Muscle layer of duodenum (tissue), 2 donors: ENCODE measurements around the gene LASP1NB.
"Not testable (repeated sequence)": the region's sequence is repeated elsewhere in the genome, so short reads cannot be mapped to it uniquely, and the experiment has no call there.

Experiments
- H3K27ac ChIP-seq: one replicate; pipeline ENCODE4 v1.7.0; 2013; ENCODE audit warnings: mild to moderate bottlenecking, low read length
- H3K27me3 ChIP-seq: one replicate; pipeline ENCODE4 v1.7.0; 2013; ENCODE audit warnings: low read depth, mild to moderate bottlenecking, control low read depth, low read length
- H3K36me3 ChIP-seq, 2 donors: one replicate each; pipeline ENCODE4 v1.7.0; 2013; ENCODE audit warnings: low read length in 2 of 2, control low read depth in 1 of 2, mild to moderate bottlenecking in 1 of 2; ENCODE audit not compliant: insufficient read depth in 2 of 2, control insufficient read depth in 1 of 2
- H3K4me1 ChIP-seq, 2 donors: one replicate each; pipeline ENCODE4 v1.7.0; 2013; ENCODE audit warnings: low read length in 2 of 2, mild to moderate bottlenecking in 2 of 2, control low read depth in 1 of 2, moderate library complexity in 1 of 2; ENCODE audit not compliant: insufficient read depth in 2 of 2, control insufficient read depth in 1 of 2
- H3K4me3 ChIP-seq, 2 donors: one replicate each; pipeline ENCODE4 v1.7.0; 2013; ENCODE audit warnings: low read length in 2 of 2, low read depth in 1 of 2, mild to moderate bottlenecking in 1 of 2
- H3K9me3 ChIP-seq, 2 donors: one replicate each; pipeline ENCODE4 v1.7.0; 2013; ENCODE audit warnings: low read length in 2 of 2, control low read depth in 1 of 2, mild to moderate bottlenecking in 1 of 2; ENCODE audit not compliant: control insufficient read depth in 1 of 2
- donor health status: healthy.

Gene LASP1NB

GRCh38 chr17:38918916-38919315, 6.5 kb upstream of the LASP1NB start:
- Histone ChIP-seq H3K9me3 (no peaks in the 10 kb centered on the region), H3K27ac (no peak overlapping the region), H3K4me1 (peaks cover 0 to 55% of the 10 kb centered on the region in 2 donors), H3K4me3 (no peak overlapping the region), H3K36me3 (peaks cover 46 to 57% of the 10 kb centered on the region in 2 donors), H3K27me3 (no peaks in the 10 kb centered on the region)

- Histone ChIP-seq H3K36me3 (peaks cover 43 to 51% of the 10 kb centered on the region in 2 donors), H3K27me3 (no peaks in the 10 kb centered on the region), H3K4me3 (no peak overlapping the region), H3K4me1 (peaks cover 0 to 52% of the 10 kb centered on the region in 2 donors), H3K27ac (no peak overlapping the region), H3K9me3 (no peaks in the 10 kb centered on the region)
Measured at GRCh38 chr17:38919316-38920078, 5.9 kb upstream of the LASP1NB start.

GRCh38 chr17:38920374-38921291, 4.8 kb upstream of the LASP1NB start:
- H3K9me3 ChIP-seq: no peaks in the 10 kb centered on the region
- H3K27ac ChIP-seq: peak overlapping the region; percentile 5
- H3K4me1 ChIP-seq: peaks cover 0 to 50% of the 10 kb centered on the region in 2 donors
- H3K27me3 ChIP-seq: no peaks in the 10 kb centered on the region
- no peak overlapping the region for H3K4me3 ChIP-seq
- H3K36me3 ChIP-seq: peaks cover 35 to 40% of the 10 kb centered on the region in 2 donors

GRCh38 chr17:38921756-38922411, 3.5 kb upstream of the LASP1NB start:
- peaks cover 0 to 59% of the 10 kb centered on the region in 2 donors for H3K4me1 ChIP-seq

GRCh38 chr17:38922538-38923297, 2.7 kb upstream of the LASP1NB start:
- no peaks in the 10 kb centered on the region for H3K9me3 ChIP-seq
- peaks cover 0 to 59% of the 10 kb centered on the region in 2 donors for H3K4me1 ChIP-seq
- no peak overlapping the region for H3K4me3 ChIP-seq
- H3K36me3 ChIP-seq: peaks cover 20 to 21% of the 10 kb centered on the region in 2 donors
- no peak overlapping the region for H3K27ac ChIP-seq
- H3K27me3 ChIP-seq: no peaks in the 10 kb centered on the region

More at GRCh38 chr17:38921756-38922411, 3.5 kb upstream of the LASP1NB start:
- Histone ChIP-seq H3K36me3 (peaks cover 28 to 29% of the 10 kb centered on the region in 2 donors), H3K27ac (no peak overlapping the region), H3K27me3 (no peaks in the 10 kb centered on the region), H3K9me3 (no peaks in the 10 kb centered on the region), H3K4me3 (no peak overlapping the region)

GRCh38 chr17:38926293-38927070, 1.1 kb downstream of the LASP1NB start:
- peak overlapping the region in 1 of 2 donors; percentile 26 for H3K4me3 ChIP-seq

GRCh38 chr17:38930782-38931181, 5.4 kb downstream of the LASP1NB start:
- H3K4me1 ChIP-seq, H3K27ac ChIP-seq, H3K4me3 ChIP-seq, H3K36me3 ChIP-seq, H3K27me3 ChIP-seq, H3K9me3 ChIP-seq: not testable (repeated sequence)

More at GRCh38 chr17:38926293-38927070, 1.1 kb downstream of the LASP1NB start:
- Histone ChIP-seq H3K4me1 (peaks cover 0 to 39% of the 10 kb centered on the region in 2 donors), H3K9me3 (no peaks in the 10 kb centered on the region), H3K27me3 (no peaks in the 10 kb centered on the region), H3K27ac (peak overlapping the region; percentile 50), H3K36me3 (no peaks in the 10 kb centered on the region)

- not testable (repeated sequence) for H3K4me3 ChIP-seq, H3K4me1 ChIP-seq, H3K9me3 ChIP-seq, H3K27me3 ChIP-seq, H3K27ac ChIP-seq, H3K36me3 ChIP-seq
Measured at GRCh38 chr17:38933962-38934361, 8.5 kb downstream of the LASP1NB start.

GRCh38 chr17:38939987-38940386, 14.6 kb downstream of the LASP1NB start:
- Histone ChIP-seq H3K27ac (no peak overlapping the region), H3K27me3 (no peaks in the 10 kb centered on the region), H3K9me3 (no peaks in the 10 kb centered on the region), H3K36me3 (no peaks in the 10 kb centered on the region), H3K4me1 (peaks cover 0 to 5% of the 10 kb centered on the region in 2 donors), H3K4me3 (no peak overlapping the region)

- H3K27ac ChIP-seq: no peak overlapping the region
- H3K4me3 ChIP-seq: no peak overlapping the region
- peaks cover 0 to 5% of the 10 kb centered on the region in 2 donors for H3K4me1 ChIP-seq
- H3K9me3 ChIP-seq: no peaks in the 10 kb centered on the region
- H3K36me3 ChIP-seq: no peaks in the 10 kb centered on the region
- H3K27me3 ChIP-seq: no peaks in the 10 kb centered on the region
Measured at GRCh38 chr17:38940404-38940803, 15.0 kb downstream of the LASP1NB start.
